H1 (cell line): ENCODE measurements around the gene TTC28. TPM values are rescaled to one million over a fixed set of nuclear protein-coding genes. Genes with fewer than 3 reads are reported as not detected.

Source experiments
- CTCF ChIA-PET: fragments of 300-600 bp; sonication (Branson Sonifier 250); formaldehyde crosslinking; loops from one replicate; lab custom pipeline; 2021; ENCODE audit not compliant: partially characterized antibody; lab: Charles Lee
- POLR2A ChIA-PET: fragments of 300-600 bp; sonication (Branson Sonifier 250); formaldehyde crosslinking; loops from one replicate; lab custom pipeline; 2021; ENCODE audit warnings: inconsistent platforms; ENCODE audit not compliant: partially characterized antibody; lab: Charles Lee
- DNase-seq, 2 experiments: peaks; one replicate each; pipeline versions ENCODE4 v3.0.0 to v3.0.0-alpha.2; 2010 to 2022; ENCODE audit warnings: low spot score in 2 of 2, low read depth in 1 of 2, mixed read lengths in 1 of 2
- FAIRE-seq: peaks from 2 replicates; lab custom pipeline; 2011; peaks lifted over from hg19 to GRCh38; lab: Jason Lieb, UNC
- H2AFZ ChIP-seq: 2 replicates; pipeline ENCODE4 v1.8.1; 2012; ENCODE audit warnings: low read length, inconsistent platforms
- H2AK5ac ChIP-seq: 2 replicates; pipeline ENCODE4 v1.6.1; 2013; ENCODE audit warnings: low read depth, low read length
- H2BK120ac ChIP-seq: replicated peaks from 2 replicates; pipeline ENCODE3; 2013; ENCODE audit warnings: low read depth, low read length, inconsistent platforms
- H2BK12ac ChIP-seq: 2 replicates; pipeline ENCODE4 v1.6.1; 2013; ENCODE audit warnings: low read depth, low read length
- H2BK15ac ChIP-seq: 2 replicates; pipeline ENCODE4 v1.6.1; 2013; ENCODE audit warnings: low read length
- H2BK20ac ChIP-seq: 2 replicates; pipeline ENCODE4 v1.6.1; 2013; ENCODE audit warnings: low read length
- H2BK5ac ChIP-seq: 2 replicates; pipeline ENCODE4 v1.6.1; 2013; ENCODE audit warnings: low read depth, low read length
- H3K14ac ChIP-seq: 2 replicates; pipeline ENCODE4 v1.6.1; 2013; ENCODE audit warnings: inconsistent platforms; ENCODE audit not compliant: insufficient read length
- H3K18ac ChIP-seq: 2 replicates; pipeline ENCODE4 v1.6.1; 2013; ENCODE audit warnings: low read length; ENCODE audit errors: extremely low read depth
- H3K23ac ChIP-seq: 2 replicates; pipeline ENCODE4 v1.6.1; 2013; ENCODE audit warnings: inconsistent platforms; ENCODE audit not compliant: insufficient read length
- H3K23me2 ChIP-seq: 2 replicates; pipeline ENCODE4 v1.6.1; 2013; ENCODE audit warnings: low read depth, low read length
- H3K27ac ChIP-seq: 2 replicates; pipeline ENCODE4 v1.6.1; 2011; ENCODE audit warnings: low read depth, low read length, inconsistent platforms
- H3K27me3 ChIP-seq, 4 experiments: replicated peaks in 1 of 4; 1 replicate in 1 of 4; 2 replicates in 3 of 4; pipeline versions ENCODE4 v1.6.1 to v1.8.1; 2011 to 2013; ENCODE audit warnings: low read length in 3 of 4, mild to moderate bottlenecking in 3 of 4, inconsistent platforms in 2 of 4, mixed read lengths in 2 of 4, moderate library complexity in 1 of 4; ENCODE audit not compliant: control insufficient read depth in 3 of 4, insufficient read depth in 3 of 4; ENCODE audit errors: extremely low read depth in 1 of 4
- H3K36me3 ChIP-seq, 4 experiments: 2 replicates each; pipeline versions ENCODE4 v1.6.1 to v1.8.1; 2011 to 2013; ENCODE audit warnings: mild to moderate bottlenecking in 4 of 4, low read length in 3 of 4, moderate library complexity in 2 of 4, control low read depth in 1 of 4, inconsistent platforms in 1 of 4; ENCODE audit not compliant: insufficient read depth in 4 of 4, control insufficient read depth in 2 of 4
- H3K4ac ChIP-seq: replicated peaks from 2 replicates; pipeline ENCODE3; 2013; ENCODE audit warnings: low read length, low read depth, mixed read lengths, inconsistent platforms; ENCODE audit not compliant: insufficient read length
- H3K4me1 ChIP-seq, 4 experiments: replicated peaks in 1 of 4; 1 replicate in 1 of 4; 2 replicates in 3 of 4; pipeline versions ENCODE4 v1.6.1 to v1.8.1; 2011 to 2013; ENCODE audit warnings: low read length in 3 of 4, inconsistent platforms in 2 of 4, mixed read lengths in 1 of 4; ENCODE audit not compliant: insufficient read depth in 4 of 4, control insufficient read depth in 3 of 4
- H3K4me2 ChIP-seq, 2 experiments: 2 replicates each; pipeline versions ENCODE4 v1.6.1 to v1.8.1; 2011 to 2013; ENCODE audit warnings: low read depth in 2 of 2, low read length in 2 of 2, control low read depth in 1 of 2, inconsistent platforms in 1 of 2, mild to moderate bottlenecking in 1 of 2; ENCODE audit not compliant: insufficient read depth in 1 of 2
- H3K4me3 ChIP-seq, 4 experiments: fragments of 200-600, 300-600 bp in 1 of 4; sonication (generic), shearing (Covaris generic), sonication (Bioruptor Twin) in 1 of 4; 2 replicates each; pipeline versions ENCODE4 v1.5.1 to v1.8.1; 2011 to 2016; ENCODE audit warnings: low read length in 4 of 4, low read depth in 3 of 4, control low read depth in 2 of 4, inconsistent platforms in 2 of 4, mild to moderate bottlenecking in 2 of 4, mixed read lengths in 1 of 4, moderate library complexity in 1 of 4; ENCODE audit not compliant: insufficient read depth in 2 of 4; ENCODE audit errors: extremely low read depth in 1 of 4
- H3K56ac ChIP-seq: replicated peaks from 2 replicates; pipeline ENCODE3; 2013; ENCODE audit warnings: low read depth, mild to moderate bottlenecking, mixed read lengths, low read length, inconsistent platforms; ENCODE audit not compliant: insufficient read length
- H3K79me1 ChIP-seq: 2 replicates; pipeline ENCODE4 v1.6.1; 2013; ENCODE audit warnings: low read depth, low read length, control low read depth
- H3K79me2 ChIP-seq, 2 experiments: 2 replicates each; pipeline versions ENCODE4 v1.6.1 to v1.8.1; 2012 to 2013; ENCODE audit warnings: low read length in 2 of 2, mild to moderate bottlenecking in 2 of 2, inconsistent platforms in 1 of 2; ENCODE audit not compliant: insufficient read depth in 2 of 2, control insufficient read depth in 1 of 2
- H3K9ac ChIP-seq, 4 experiments: replicated peaks in 1 of 4; 1 replicate in 1 of 4; 2 replicates in 3 of 4; pipeline versions ENCODE4 v1.6.1 to v1.8.1; 2011 to 2013; ENCODE audit warnings: low read depth in 3 of 4, low read length in 3 of 4, control low read depth in 2 of 4, mild to moderate bottlenecking in 2 of 4, moderate library complexity in 2 of 4, inconsistent platforms in 1 of 4; ENCODE audit errors: extremely low read depth in 1 of 4
- H3K9me3 ChIP-seq, 2 experiments: 2 replicates each; pipeline versions ENCODE4 v1.6.1 to v1.8.1; 2012 to 2013; ENCODE audit warnings: mild to moderate bottlenecking in 2 of 2, moderate library complexity in 2 of 2, control low read depth in 1 of 2, inconsistent platforms in 1 of 2, low read depth in 1 of 2, low read length in 1 of 2, mixed read lengths in 1 of 2; ENCODE audit not compliant: insufficient read depth in 2 of 2
- H4K20me1 ChIP-seq, 2 experiments: replicated peaks in 1 of 2; 2 replicates each; pipeline versions ENCODE3 to v1.8.1; 2011 to 2013; ENCODE audit warnings: inconsistent platforms in 2 of 2, low read length in 2 of 2, mild to moderate bottlenecking in 1 of 2; ENCODE audit not compliant: insufficient read depth in 2 of 2, control insufficient read depth in 1 of 2
- H4K5ac ChIP-seq: 2 replicates; pipeline ENCODE4 v1.6.1; 2013; ENCODE audit warnings: low read length, low read depth, mixed read lengths, inconsistent platforms; ENCODE audit not compliant: insufficient read length
- H4K8ac ChIP-seq: 2 replicates; pipeline ENCODE4 v1.8.0; 2013; ENCODE audit warnings: mild to moderate bottlenecking, moderate library complexity, low read length, inconsistent platforms; ENCODE audit not compliant: insufficient read depth; ENCODE audit errors: extremely low read depth
- H4K91ac ChIP-seq: replicated peaks from 2 replicates; pipeline ENCODE3; 2013; ENCODE audit warnings: low read length, mixed read lengths, inconsistent platforms; ENCODE audit not compliant: insufficient read length
- BCL11A ChIP-seq, 2 experiments: IDR thresholded peaks; one replicate each; pipeline ENCODE4 v1.6.1; 2011; ENCODE audit warnings: low read depth in 2 of 2, low read length in 2 of 2, mild to moderate bottlenecking in 2 of 2
- FOSL1 ChIP-seq: IDR thresholded peaks from 2 replicates; pipeline ENCODE4 v1.6.1; 2011; ENCODE audit warnings: mild to moderate bottlenecking, low read depth, low read length, moderate library complexity; ENCODE audit not compliant: insufficient read depth
- HDAC2 ChIP-seq, 2 experiments: fragments of 300-600 bp in 1 of 2; sonication (generic) in 1 of 2; IDR thresholded peaks; 2 replicates each; pipeline ENCODE4 v1.6.1; 2011 to 2012; ENCODE audit warnings: low read depth in 2 of 2, low read length in 2 of 2, mild to moderate bottlenecking in 2 of 2, moderate library complexity in 2 of 2, borderline replicate concordance in 1 of 2, inconsistent platforms in 1 of 2
- JUND ChIP-seq: IDR thresholded peaks from 2 replicates; pipeline ENCODE4 v1.6.1; 2011; ENCODE audit warnings: mild to moderate bottlenecking, improper control_type of control experiment, low read length
- WGBS, 2 experiments: shearing (Covaris generic) in 1 of 2; methylation state at CpG; one replicate each; pipeline versions ENCODE4 v1.1.6 to v1.1.7; 2013 to 2015; ENCODE audit warnings: low lambda C conversion rate in 2 of 2, mixed read lengths in 2 of 2, inconsistent platforms in 1 of 2, low coverage in 1 of 2, missing lambda C conversion rate in 1 of 2; ENCODE audit not compliant: insufficient replicate concordance in 2 of 2, insufficient coverage in 1 of 2, insufficient read length in 1 of 2; ENCODE audit errors: extremely low coverage in 1 of 2, missing lambda C conversion rate in 1 of 2; 5-methylcytosine and 5-hydroxymethylcytosine counted together
- polyA plus RNA-seq, 7 experiments: library from polyadenylated mRNA; depleted of rRNA in 3 of 7; stranded (reverse) in 5 of 7; unstranded in 2 of 7; fragments of >200 nt in 5 of 7; fragments of 200-250 nt in 2 of 7; gene quantifications; 1 replicate in 5 of 7; 2 replicates in 1 of 7; 4 replicates in 1 of 7; pipeline versions ENCODE4 v1.2.1 to v1.2.3, GENCODE V29; 2011 to 2013; ENCODE audit warnings: missing spikeins in 2 of 7, mixed read lengths in 2 of 7
- total RNA-seq: library from RNA; stranded (reverse); fragmentation: NEBNext Ultra II Directional; extraction: Animal tissue kit (Norgen Biotek cat#: 25700); gene quantifications from 2 replicates; pipeline ENCODE4 v1.2.1, GENCODE V29; 2021

TTC28 gene
- total and polyA plus RNA-seq, 2 of the 8 experiments (the other 6 are each of a cell fraction or from before 2014, with no cell fraction given), result 2.6 to 12.6 TPM

GRCh38 chr22:28648792-28649191 lies 30.8 kb downstream of the TTC28 start:
- no peak overlapping the region for H3K4me2 ChIP-seq
- H2AFZ ChIP-seq, result no peak overlapping the region
- FAIRE-seq, result no peak
- H2AK5ac ChIP-seq, result no peak overlapping the region
- no peaks in the 10 kb centered on the region for H3K36me3 ChIP-seq
- H3K4me1 ChIP-seq, result no peaks in the 10 kb centered on the region
- H2BK20ac ChIP-seq, result no peak overlapping the region
- H2BK15ac ChIP-seq, result no peak overlapping the region
- POLR2A ChIA-PET, result no interaction called here
- WGBS, 2 experiments, result 81% methylated on average over 4 of the region's 4 CpGs; no CpG with 5 or more reads in 1 of the 2 experiments
- H3K79me1 ChIP-seq, result no peaks in the 10 kb centered on the region
- H3K27ac ChIP-seq, result no peak overlapping the region
- no peak overlapping the region for H3K9ac ChIP-seq
- no peak overlapping the region for H3K14ac ChIP-seq
- no peaks in the 10 kb centered on the region for H3K9me3 ChIP-seq
- TF ChIP-seq HDAC2 (IDR thresholded peaks at IDR 0.05; ENCODE audit: borderline replicate concordance in 1 of 2, low read depth in 2 of 2, low read length in 2 of 2), result no peak
- no peak for TF ChIP-seq BCL11A (IDR thresholded peaks at IDR 0.05; ENCODE audit: low read depth in 2 of 2, low read length in 2 of 2)
- no peak for TF ChIP-seq FOSL1
- TF ChIP-seq JUND, result no peak
- TF ChIP-seq, all 59 proteins: peak for 0
- H2BK5ac ChIP-seq, result no peak overlapping the region
- H4K5ac ChIP-seq, result no peak overlapping the region
- no peak overlapping the region for H2BK120ac ChIP-seq
- no peak overlapping the region for H4K91ac ChIP-seq
- no peak overlapping the region for H3K18ac ChIP-seq
- H3K27me3 ChIP-seq, result no peaks in the 10 kb centered on the region
- H3K4me3 ChIP-seq, result no peak overlapping the region
- no peak overlapping the region for H3K56ac ChIP-seq
- H3K23ac ChIP-seq, result no peak overlapping the region
- H3K4ac ChIP-seq, result no peak overlapping the region
- DNase-seq, result no peak
- H3K23me2 ChIP-seq, result no peaks in the 10 kb centered on the region
- H4K8ac ChIP-seq, result no peak overlapping the region
- H2BK12ac ChIP-seq, result no peak overlapping the region
- H4K20me1 ChIP-seq, result no peaks in the 10 kb centered on the region
- H3K79me2 ChIP-seq, result no peaks in the 10 kb centered on the region
- CTCF ChIA-PET, result no interaction called here
